DND-41 (cell line): ENCODE results near the gene LSR.

ENCODE experiments used
- ATAC-seq: fragments of 200-7000 bp; cut with Tn5 transposase; 3 replicates; pipeline ENCODE4 v1.9.1; 2021; ENCODE audit warnings: low read depth; ENCODE audit not compliant: insufficient read depth
- DNase-seq: peaks from one replicate; pipeline ENCODE4 v3.0.0-alpha.2; 2020
- H2AFZ ChIP-seq: 2 replicates; pipeline ENCODE4 v1.6.0; 2012; ENCODE audit warnings: low read depth, low read length
- H3K27ac ChIP-seq: 2 replicates; pipeline ENCODE4 v1.5.1; 2012; ENCODE audit warnings: low read length, inconsistent platforms
- H3K27me3 ChIP-seq: fragments of 200-600 bp; sonication (generic); 2 replicates; pipeline ENCODE4 v1.6.0; 2012; ENCODE audit warnings: low read length, mild to moderate bottlenecking, inconsistent platforms; ENCODE audit not compliant: insufficient read depth, poor library complexity
- H3K36me3 ChIP-seq: 2 replicates; pipeline ENCODE4 v1.5.1; 2012; ENCODE audit warnings: low read length, inconsistent platforms; ENCODE audit not compliant: insufficient read depth
- H3K4me1 ChIP-seq: 2 replicates; pipeline ENCODE4 v1.5.1; 2012; ENCODE audit warnings: mild to moderate bottlenecking, low read length; ENCODE audit not compliant: insufficient read depth
- H3K4me2 ChIP-seq: 2 replicates; pipeline ENCODE4 v1.6.0; 2012; ENCODE audit warnings: mild to moderate bottlenecking, moderate library complexity, low read length, inconsistent platforms; ENCODE audit not compliant: insufficient read depth
- H3K4me3 ChIP-seq, 2 experiments: fragments of 200-600 bp in 1 of 2; shearing (Covaris generic) in 1 of 2; 2 replicates each; pipeline ENCODE4 v1.5.1; 2012 to 2016; ENCODE audit warnings: inconsistent platforms in 2 of 2, low read length in 2 of 2, mild to moderate bottlenecking in 2 of 2, low read depth in 1 of 2, moderate library complexity in 1 of 2
- H3K79me2 ChIP-seq: 2 replicates; pipeline ENCODE4 v1.6.0; 2012; ENCODE audit warnings: low read length, inconsistent platforms; ENCODE audit not compliant: insufficient read depth
- H3K9ac ChIP-seq: 2 replicates; pipeline ENCODE4 v1.6.0; 2012; ENCODE audit warnings: low read depth, mild to moderate bottlenecking, inconsistent platforms, low read length, moderate library complexity
- H3K9me3 ChIP-seq: 2 replicates; pipeline ENCODE4 v1.5.1; 2012; ENCODE audit warnings: low read length, moderate library complexity, mild to moderate bottlenecking, inconsistent platforms; ENCODE audit not compliant: insufficient read depth, severe bottlenecking
- H4K20me1 ChIP-seq: 2 replicates; pipeline ENCODE4 v1.6.0; 2012; ENCODE audit warnings: low read length; ENCODE audit not compliant: insufficient read depth
- CTCF ChIP-seq: IDR thresholded peaks from 2 replicates; pipeline ENCODE4 v1.5.1; 2012; ENCODE audit warnings: borderline replicate concordance, low read length, moderate library complexity, mild to moderate bottlenecking; ENCODE audit not compliant: poor library complexity, severe bottlenecking; ENCODE audit errors: extremely low read depth
- EZH2 ChIP-seq: IDR thresholded peaks from 3 replicates; pipeline ENCODE4 v1.6.1; 2012; ENCODE audit warnings: borderline replicate concordance, low read depth, mild to moderate bottlenecking, moderate library complexity, low read length, inconsistent platforms; ENCODE audit not compliant: severe bottlenecking

Gene LSR

GRCh38 chr19:35257113-35257461 lies 8.3 kb downstream of the LSR start:
- Histone ChIP-seq H3K36me3 (no peaks in the 10 kb centered on the region), H3K4me2 (no peak overlapping the region), H3K9ac (no peak overlapping the region), H3K4me1 (no peaks in the 10 kb centered on the region), H3K4me3 (no peak overlapping the region), H3K27me3 (no peaks in the 10 kb centered on the region), H4K20me1 (peaks cover 4% of the 10 kb centered on the region), H3K27ac (no peak overlapping the region), H3K9me3 (no peaks in the 10 kb centered on the region), H3K79me2 (no peaks in the 10 kb centered on the region), H2AFZ (no peak overlapping the region)
- TF ChIP-seq CTCF, result no peak
- TF ChIP-seq EZH2, result no peak
- ATAC-seq (no peak), DNase-seq (no peak)

- H3K9me3 ChIP-seq, result no peaks in the 10 kb centered on the region
- no peaks in the 10 kb centered on the region; the same call in 1 of the 2 replicates for H3K36me3 ChIP-seq
- H3K4me3 ChIP-seq, result no peak overlapping the region
- peaks cover 11% of the 10 kb centered on the region for H4K20me1 ChIP-seq
- H3K9ac ChIP-seq, result no peak overlapping the region
- ATAC-seq (no peak), DNase-seq (no peak)
- H3K79me2 ChIP-seq, result no peaks in the 10 kb centered on the region
- H2AFZ ChIP-seq, result no peak overlapping the region
- no peak overlapping the region for H3K27ac ChIP-seq
- H3K27me3 ChIP-seq, result no peaks in the 10 kb centered on the region
- no peak for TF ChIP-seq EZH2
- TF ChIP-seq CTCF, result no peak
- H3K4me1 ChIP-seq, result no peaks in the 10 kb centered on the region
- no peak overlapping the region for H3K4me2 ChIP-seq
Observed at GRCh38 chr19:35260694-35261304, 12.0 kb downstream of the LSR start.

GRCh38 chr19:35261356-35262100 lies 12.7 kb downstream of the LSR start:
- Histone ChIP-seq H3K4me3 (no peak overlapping the region), H3K27me3 (no peaks in the 10 kb centered on the region), H3K36me3 (peaks cover 6% of the 10 kb centered on the region), H3K27ac (no peak overlapping the region), H3K4me1 (peaks cover 6% of the 10 kb centered on the region), H3K9ac (no peak overlapping the region), H2AFZ (no peak overlapping the region), H3K9me3 (no peaks in the 10 kb centered on the region), H3K4me2 (no peak overlapping the region), H3K79me2 (peaks cover 3% of the 10 kb centered on the region), H4K20me1 (peaks cover 16% of the 10 kb centered on the region)
- TF ChIP-seq CTCF, result no peak
- TF ChIP-seq EZH2, result no peak
- no peak; the same call in 2 of the 3 replicates for ATAC-seq
- DNase-seq, result no peak
